NK-92 (cell line): ENCODE results near the gene FGF14.
"Not testable (repeated sequence)": the region's sequence is repeated elsewhere in the genome, so short reads cannot be mapped to it uniquely, and the experiment has no call there.

Experiments
- DNase-seq: peaks from one replicate; lab custom pipeline; 2025; ENCODE audit not compliant: unreplicated experiment; lab: John Stamatoyannopoulos, UW

FGF14 gene

DNA sequence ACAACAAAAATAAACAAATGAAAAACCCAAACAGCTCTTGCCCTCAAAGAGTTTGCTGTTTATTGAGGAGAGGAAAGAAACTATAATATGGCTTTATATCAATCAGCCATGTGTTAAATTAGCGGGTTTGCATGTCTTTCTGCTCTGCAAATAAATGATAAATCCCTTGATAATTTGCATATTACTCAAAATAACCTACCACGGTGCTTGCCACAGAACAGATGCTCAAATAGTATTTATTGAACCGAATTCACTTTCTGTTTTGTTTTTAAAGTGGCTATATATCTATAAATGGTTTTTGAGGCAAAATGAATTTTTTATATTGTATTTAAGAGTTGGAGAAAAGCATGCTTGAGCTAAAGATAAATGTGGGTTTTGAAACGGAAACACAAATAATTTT, 521.3 kb downstream of the FGF14 start:
- no peak for DNase-seq

DNA sequence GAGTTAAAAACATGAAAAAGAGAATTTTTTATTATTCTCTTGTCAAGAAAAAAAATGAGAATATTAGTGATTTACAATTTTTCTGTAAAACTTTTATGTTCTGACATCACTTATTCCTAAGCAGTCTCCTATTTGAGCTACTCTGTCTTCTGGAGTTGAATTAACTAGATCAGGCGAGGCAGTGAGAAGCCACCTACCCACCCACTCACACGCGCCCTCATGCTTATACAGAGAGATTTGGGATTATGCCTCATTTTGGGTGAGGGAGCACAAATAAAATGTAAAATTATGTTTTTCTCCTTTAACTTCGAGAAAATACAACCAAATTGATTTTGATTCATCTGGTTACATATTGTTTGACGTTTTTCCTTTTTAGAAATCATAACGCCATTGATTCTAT, 524.9 kb downstream of the FGF14 start:
- DNase-seq: no peak

DNA sequence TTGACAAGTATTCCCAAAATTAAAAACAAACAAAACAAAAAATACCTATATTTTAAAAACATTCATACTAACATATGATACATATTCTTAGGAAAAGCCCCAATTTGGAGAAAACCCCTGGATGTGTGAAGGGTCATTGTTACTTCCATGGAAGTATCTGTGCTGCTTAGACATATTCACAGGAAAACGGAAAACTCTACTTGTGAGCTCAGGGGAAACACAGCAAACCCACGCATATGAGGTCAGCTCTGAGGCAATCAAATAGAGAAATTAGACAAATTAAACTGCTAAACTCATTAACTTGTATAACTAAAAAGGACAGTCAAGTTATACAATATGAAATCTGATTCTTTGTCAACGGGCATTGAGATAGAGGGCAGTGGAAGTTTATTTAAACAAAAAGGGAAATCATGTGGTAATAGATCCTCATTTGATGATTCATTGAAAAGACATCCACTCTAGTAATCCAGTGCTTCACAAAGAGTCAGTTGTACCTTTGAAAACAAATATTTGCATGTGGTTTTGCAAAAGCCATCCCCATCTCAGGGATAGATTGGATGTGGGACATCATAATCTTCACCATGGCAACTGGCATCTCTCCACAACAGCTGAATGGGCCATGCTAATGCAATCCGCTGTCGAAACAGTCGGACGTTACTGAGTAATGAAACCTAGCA, 526.0 kb downstream of the FGF14 start:
- no peak for DNase-seq

DNA sequence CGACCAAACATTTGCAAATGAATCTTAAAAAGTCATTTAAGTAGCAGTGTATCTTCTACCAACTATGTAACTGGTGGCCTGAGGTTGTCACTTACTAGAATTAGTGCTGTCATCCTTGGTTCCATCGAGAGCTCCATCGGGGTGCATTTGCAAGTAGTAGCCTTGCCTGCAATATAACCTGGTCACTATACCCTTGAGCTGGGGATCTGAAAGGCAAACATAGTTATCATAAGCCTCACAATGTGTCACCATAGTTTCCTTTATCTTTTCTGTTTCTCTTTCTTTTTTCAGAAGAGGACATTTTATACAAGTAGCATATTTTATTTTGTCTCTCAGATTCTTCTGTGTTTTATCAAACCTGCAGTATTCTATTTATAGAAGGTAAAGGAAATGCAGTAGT, 526.8 kb downstream of the FGF14 start:
- no peak for DNase-seq

DNA sequence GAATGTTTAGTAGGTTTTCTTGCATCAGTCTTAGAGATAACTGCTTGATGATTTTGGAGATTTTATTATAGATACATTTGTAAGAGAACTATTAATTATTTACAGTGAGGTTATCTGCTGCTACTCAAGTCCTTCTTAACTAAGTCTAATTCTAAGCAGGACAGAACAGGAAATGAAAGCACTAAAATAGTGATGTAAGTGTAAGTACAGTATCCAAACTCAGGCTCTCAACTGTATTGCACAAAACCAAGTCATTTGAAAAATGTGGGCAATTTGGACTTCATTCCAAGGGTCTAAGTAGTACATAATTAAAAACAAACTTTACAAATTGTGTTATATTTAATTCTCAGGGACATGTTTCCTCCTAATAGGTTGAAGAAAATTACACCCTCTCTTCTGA, 532.3 kb downstream of the FGF14 start:
- DNase-seq: no peak

DNA sequence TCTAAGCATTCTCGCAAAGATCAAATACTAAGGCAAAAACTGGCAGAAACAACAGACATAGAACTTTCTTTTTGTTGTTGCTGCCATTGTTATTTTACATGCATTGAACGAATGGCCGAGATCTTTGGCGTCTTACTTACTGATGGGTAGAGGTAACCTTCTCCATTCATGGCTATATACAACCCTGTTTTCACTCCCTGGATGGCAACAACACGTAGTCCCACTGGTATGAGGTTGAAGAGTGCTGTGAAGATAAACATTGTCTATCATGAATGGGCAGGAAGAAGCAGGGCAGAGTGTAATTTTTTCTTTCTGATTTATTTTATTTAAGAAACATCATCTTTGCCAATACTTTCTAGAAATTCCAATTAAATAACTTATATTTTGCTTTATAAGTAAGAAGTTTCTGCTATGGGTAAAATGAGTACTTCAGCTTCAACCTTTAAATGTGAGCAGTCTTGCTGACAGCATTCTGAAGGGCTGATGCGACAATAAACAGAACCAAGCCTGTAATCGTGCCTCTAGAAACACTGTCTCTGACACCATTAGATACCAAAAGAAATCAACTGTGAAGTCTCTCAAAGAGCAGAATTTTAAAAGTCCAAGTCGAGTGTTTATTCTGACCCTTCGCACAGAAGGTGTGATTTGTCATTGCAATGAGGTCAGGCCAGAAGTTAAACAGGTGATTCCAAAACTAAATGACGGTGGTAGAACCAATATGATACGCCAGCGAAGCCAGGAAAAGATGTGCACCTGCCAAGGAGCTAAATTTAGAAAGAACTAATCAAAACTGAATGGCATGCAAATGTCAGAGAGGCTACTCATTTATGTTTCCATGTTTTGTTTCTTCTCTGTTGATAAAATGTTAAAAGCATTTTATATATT, 533.0 kb downstream of the FGF14 start:
- no peak for DNase-seq

GRCh38 chr13:101866889-101867581, 534.8 kb downstream of the FGF14 start:
- no peak for DNase-seq

GRCh38 chr13:101858860-101859259, 543.0 kb downstream of the FGF14 start:
- no peak for DNase-seq

DNA sequence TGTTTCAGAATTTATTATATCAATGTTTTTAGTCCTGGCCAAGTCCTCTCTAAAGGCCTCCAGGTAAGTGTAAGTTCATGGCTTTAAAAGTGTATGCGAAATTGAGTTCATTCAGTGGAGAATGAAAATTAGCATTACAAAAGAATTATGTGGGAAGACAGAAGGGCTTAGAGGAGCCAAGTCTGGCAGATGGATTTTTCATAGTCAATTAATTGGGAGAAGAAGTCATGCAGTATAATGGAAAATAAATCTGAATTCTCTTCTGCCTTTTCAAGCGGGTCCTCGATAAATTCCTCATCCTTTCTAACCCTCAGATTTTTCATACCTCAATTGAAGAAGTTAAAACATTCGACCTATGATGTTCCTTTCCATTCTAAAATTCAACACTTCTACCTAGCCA, 555.1 kb downstream of the FGF14 start:
- no peak for DNase-seq

GRCh38 chr13:101846249-101846648, 555.6 kb downstream of the FGF14 start:
- DNase-seq: no peak

GRCh38 chr13:101845245-101846020, 556.4 kb downstream of the FGF14 start:
- DNase-seq: no peak

DNA sequence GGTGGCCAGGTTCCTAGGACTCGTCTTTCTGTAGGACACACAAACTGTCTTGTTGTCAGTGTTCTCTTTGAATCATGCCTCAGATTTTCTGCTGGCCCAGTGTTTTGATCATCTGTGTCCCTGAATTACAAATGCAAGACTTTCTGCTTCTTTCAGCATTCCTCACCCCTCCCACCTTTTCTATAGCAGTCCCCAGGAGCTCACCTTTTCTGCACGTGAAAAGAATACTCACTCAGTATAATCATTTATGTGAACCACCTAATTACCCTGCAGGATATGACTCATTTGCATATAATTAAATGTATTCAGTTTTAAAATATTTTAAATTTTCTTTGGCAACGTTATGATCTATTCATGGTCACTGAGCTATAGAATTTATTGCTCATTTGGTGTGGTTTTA, 560.1 kb downstream of the FGF14 start:
- DNase-seq: no peak

DNA sequence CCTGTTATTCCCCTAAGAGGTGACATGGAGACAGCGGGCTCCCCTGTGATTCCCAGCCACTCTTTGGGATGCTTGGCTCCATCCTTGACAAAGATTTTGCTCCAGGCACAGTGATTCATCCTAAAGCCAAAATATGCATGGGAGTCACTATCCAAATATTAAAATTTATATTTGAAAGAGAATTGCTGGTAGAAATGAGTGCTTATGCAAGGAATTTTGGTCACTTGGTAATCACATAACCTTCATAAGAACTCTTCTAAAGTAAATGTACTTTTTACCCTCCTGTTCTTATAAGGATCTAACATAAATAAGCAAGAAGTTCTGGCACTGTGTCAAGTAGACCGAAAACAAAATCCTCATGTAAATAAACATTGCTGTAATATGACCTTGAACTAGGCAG, 563.5 kb downstream of the FGF14 start:
- no peak for DNase-seq

- not testable (repeated sequence) for DNase-seq
Observed at GRCh38 chr13:101837778-101838177, 564.1 kb downstream of the FGF14 start.

- no peak for DNase-seq
Observed at GRCh38 chr13:101837288-101837687, 564.6 kb downstream of the FGF14 start.

DNA sequence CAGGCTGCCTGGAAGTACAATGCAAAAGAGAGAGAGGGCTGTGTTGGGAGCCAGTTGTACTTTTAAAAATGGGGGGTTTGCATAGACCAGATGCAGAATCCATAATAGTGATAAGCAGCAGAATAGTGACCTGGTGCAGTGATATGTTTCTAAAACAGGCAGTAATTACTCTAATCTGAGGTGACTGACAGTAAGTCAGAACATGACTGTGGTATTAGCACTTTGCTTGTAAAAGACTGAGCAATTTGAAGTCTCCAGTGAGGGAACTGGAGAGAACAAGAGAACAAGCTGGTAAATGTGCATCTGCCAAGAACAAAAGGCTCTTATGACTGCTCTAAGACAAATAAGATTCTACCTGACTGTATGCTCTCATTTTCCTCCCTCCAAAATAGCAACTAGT, 565.9 kb downstream of the FGF14 start:
- no peak for DNase-seq

- no peak for DNase-seq
Observed at GRCh38 chr13:101833671-101834070, 568.2 kb downstream of the FGF14 start.

DNA sequence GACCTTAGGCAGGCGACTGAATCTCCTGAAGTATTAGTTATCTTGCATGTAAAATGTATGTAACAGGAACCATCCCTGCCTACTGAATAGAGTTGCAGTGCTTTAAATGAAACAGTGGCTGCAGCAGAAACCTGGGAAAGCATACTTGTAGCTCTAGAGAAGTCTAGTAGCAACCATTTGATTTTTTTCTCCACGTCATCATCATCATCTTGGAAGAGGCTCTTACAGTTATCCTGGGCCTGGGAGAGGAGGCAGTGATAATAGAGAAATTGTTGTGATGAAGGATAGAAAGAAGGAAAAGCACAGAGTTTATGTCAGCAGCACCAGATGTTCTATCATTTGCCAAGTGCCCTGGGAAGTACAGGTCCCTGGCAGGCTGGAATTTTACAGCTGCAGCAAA, 571.8 kb downstream of the FGF14 start:
- no peak for DNase-seq

DNA sequence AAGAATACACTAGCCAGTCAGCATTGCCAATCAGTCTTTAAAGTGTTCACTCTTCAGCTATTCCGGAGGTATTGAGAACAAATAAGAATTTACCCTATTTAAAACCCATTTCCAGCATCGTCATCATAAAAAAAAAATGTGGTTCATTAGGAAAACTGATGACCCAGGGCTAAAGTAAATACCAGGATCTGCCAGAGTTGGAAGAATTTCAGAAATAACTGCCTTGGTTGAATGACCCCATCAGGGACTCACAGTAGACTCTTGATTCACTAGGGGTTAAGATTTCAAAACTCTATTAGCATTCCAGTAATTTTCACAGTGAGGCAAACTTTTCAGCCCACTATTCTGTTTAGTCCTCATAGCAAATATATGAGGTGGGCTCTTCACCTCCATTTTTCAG, 572.4 kb downstream of the FGF14 start:
- DNase-seq: no peak

DNA sequence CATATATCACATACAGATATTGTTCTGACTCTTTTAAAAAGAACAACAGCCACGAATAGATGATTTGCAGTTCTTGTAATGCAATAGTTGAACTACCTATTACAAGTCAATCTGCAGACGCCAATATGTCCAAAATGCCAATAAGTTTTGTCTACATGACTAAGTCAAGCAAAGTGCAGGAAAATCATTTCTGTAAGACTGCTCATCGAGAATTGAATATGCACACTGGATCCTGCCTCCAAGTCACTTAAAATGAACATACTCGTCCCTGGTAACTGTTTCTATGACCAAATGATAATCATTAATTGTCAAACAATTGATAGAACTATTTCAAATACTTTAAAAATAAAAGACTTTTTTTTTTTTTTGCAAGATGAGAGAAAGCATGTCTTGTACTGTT, 573.7 kb downstream of the FGF14 start:
- no peak for DNase-seq

DNA sequence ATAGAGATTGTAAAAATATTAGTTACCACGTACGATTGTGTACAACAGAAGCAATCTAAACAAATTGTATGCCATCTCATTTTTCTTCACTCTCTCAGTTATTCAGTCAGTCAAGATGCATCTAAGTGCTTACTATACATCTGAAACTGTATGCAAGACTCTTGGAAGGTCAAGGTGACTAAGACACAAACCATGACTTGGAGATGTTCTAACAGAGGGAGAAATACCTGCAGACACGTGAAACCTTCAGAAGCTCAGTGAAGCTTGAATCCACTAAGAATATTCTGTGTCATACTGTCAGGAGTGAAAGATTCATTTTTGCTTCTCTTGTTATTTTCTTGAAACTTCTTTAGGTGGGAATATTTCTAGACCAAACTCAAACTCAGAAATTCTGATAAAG, 584.0 kb downstream of the FGF14 start:
- no peak for DNase-seq
